Activated T-helper 2 cell treated with anti-CD3 and anti-CD28 coated beads, Interferon-gamma antibody, Interleukin-2, Interleukin-4, amounts not matched to agents 10 μg/mL and 5 μg/mL and 100 μg/mL, durations not matched to agents 14 hours and 24 hours and 36 hours (primary cell): Measurements from ENCODE around the gene COBLL1. TPM values are rescaled to one million over a fixed set of nuclear protein-coding genes. Genes with fewer than 3 reads are reported as not detected.

Experiments used
- DNase-seq: peaks from one replicate; pipeline ENCODE4 v3.0.0; 2021; ENCODE audit warnings: low spot score
- H3K27ac Mint-ChIP-seq: one replicate; pipeline ENCODE4 v1.8.0; 2021; ENCODE audit warnings: mixed read lengths
- H3K27me3 Mint-ChIP-seq: one replicate; pipeline ENCODE4 v1.8.0; 2021; ENCODE audit warnings: low read depth, mixed read lengths
- H3K36me3 Mint-ChIP-seq: one replicate; pipeline ENCODE4 v1.8.0; 2021; ENCODE audit warnings: low read depth, mixed read lengths
- H3K4me1 Mint-ChIP-seq: one replicate; pipeline ENCODE4 v1.8.0; 2021; ENCODE audit warnings: low read depth, mixed read lengths
- H3K4me3 Mint-ChIP-seq: one replicate; pipeline ENCODE4 v1.8.0; 2021; ENCODE audit warnings: low read depth, mild to moderate bottlenecking, moderate library complexity, mixed read lengths
- H3K9me3 Mint-ChIP-seq: one replicate; pipeline ENCODE4 v1.8.0; 2021; ENCODE audit warnings: mixed read lengths
- intact Hi-C: fragments of 100-400 bp; cut with micrococcal nuclease; formaldehyde crosslinking; loops from one replicate; pipeline ENCODE4 v1.15.1; 2023
- total RNA-seq: library from RNA; stranded (reverse); gene quantifications from 2 replicates; pipeline ENCODE4 v1.2.3, GENCODE V29; 2022

COBLL1 gene
- total RNA-seq, 1 donor from 2014 or later = 0.14 TPM

- no peak overlapping the region for H3K4me3 Mint-ChIP-seq
- H3K27ac Mint-ChIP-seq = no peak overlapping the region
- no peaks in the 10 kb centered on the region for H3K9me3 Mint-ChIP-seq
- no peak for DNase-seq
- no peaks in the 10 kb centered on the region for H3K4me1 Mint-ChIP-seq
- intact Hi-C loops = no loop called here
- H3K27me3 Mint-ChIP-seq = no peaks in the 10 kb centered on the region
- no peaks in the 10 kb centered on the region for H3K36me3 Mint-ChIP-seq
Measured at GRCh38 chr2:164824872-164825271, 16.8 kb downstream of the COBLL1 start.

- H3K36me3 Mint-ChIP-seq = no peaks in the 10 kb centered on the region
- H3K4me3 Mint-ChIP-seq = no peak overlapping the region
- H3K27me3 Mint-ChIP-seq = no peaks in the 10 kb centered on the region
- intact Hi-C loops = no loop called here
- no peak overlapping the region for H3K27ac Mint-ChIP-seq
- DNase-seq = no peak
- no peaks in the 10 kb centered on the region for H3K4me1 Mint-ChIP-seq
- no peaks in the 10 kb centered on the region for H3K9me3 Mint-ChIP-seq
Measured at GRCh38 chr2:164823126-164823525, 18.5 kb downstream of the COBLL1 start.

GRCh38 chr2:164821338-164821737 is 20.3 kb downstream of the COBLL1 start:
- DNase-seq = no peak
- intact Hi-C loops = no loop called here
- Mint-ChIP-seq H3K4me3 (no peak overlapping the region), H3K27ac (no peak overlapping the region), H3K36me3 (no peaks in the 10 kb centered on the region), H3K9me3 (no peaks in the 10 kb centered on the region), H3K27me3 (no peaks in the 10 kb centered on the region), H3K4me1 (no peaks in the 10 kb centered on the region)

- Mint-ChIP-seq H3K27ac (no peak overlapping the region), H3K4me1 (no peaks in the 10 kb centered on the region), H3K36me3 (no peaks in the 10 kb centered on the region), H3K4me3 (no peak overlapping the region), H3K27me3 (no peaks in the 10 kb centered on the region), H3K9me3 (no peaks in the 10 kb centered on the region)
- intact Hi-C loops = no loop called here
- no peak for DNase-seq
Measured at GRCh38 chr2:164818149-164819136, 23.2 kb downstream of the COBLL1 start.

- no peaks in the 10 kb centered on the region for H3K36me3 Mint-ChIP-seq
- intact Hi-C loops = no loop called here
- H3K9me3 Mint-ChIP-seq = no peaks in the 10 kb centered on the region
- H3K27me3 Mint-ChIP-seq = no peaks in the 10 kb centered on the region
- H3K27ac Mint-ChIP-seq = no peak overlapping the region
- no peaks in the 10 kb centered on the region for H3K4me1 Mint-ChIP-seq
- H3K4me3 Mint-ChIP-seq = no peak overlapping the region
- no peak for DNase-seq
Measured at GRCh38 chr2:164816900-164817299, 24.7 kb downstream of the COBLL1 start.

- no peak for DNase-seq
- H3K27ac Mint-ChIP-seq = no peak overlapping the region
- no peak overlapping the region for H3K4me3 Mint-ChIP-seq
- H3K4me1 Mint-ChIP-seq = no peaks in the 10 kb centered on the region
- H3K9me3 Mint-ChIP-seq = no peaks in the 10 kb centered on the region
- intact Hi-C loops = no loop called here
- no peaks in the 10 kb centered on the region for H3K36me3 Mint-ChIP-seq
- no peaks in the 10 kb centered on the region for H3K27me3 Mint-ChIP-seq
Measured at GRCh38 chr2:164816046-164816445, 25.6 kb downstream of the COBLL1 start.

- no peaks in the 10 kb centered on the region for H3K36me3 Mint-ChIP-seq
- H3K27ac Mint-ChIP-seq = no peak overlapping the region
- no peak for DNase-seq
- H3K4me1 Mint-ChIP-seq = no peaks in the 10 kb centered on the region
- H3K4me3 Mint-ChIP-seq = no peak overlapping the region
- H3K27me3 Mint-ChIP-seq = no peaks in the 10 kb centered on the region
- intact Hi-C loops = no loop called here
- no peaks in the 10 kb centered on the region for H3K9me3 Mint-ChIP-seq
Measured at GRCh38 chr2:164815071-164815793, 26.4 kb downstream of the COBLL1 start.

- Mint-ChIP-seq H3K9me3 (no peaks in the 10 kb centered on the region), H3K4me3 (no peak overlapping the region), H3K36me3 (no peaks in the 10 kb centered on the region), H3K27ac (no peak overlapping the region), H3K4me1 (no peaks in the 10 kb centered on the region), H3K27me3 (no peaks in the 10 kb centered on the region)
- DNase-seq = no peak
- intact Hi-C loops = no loop called here
Measured at GRCh38 chr2:164813535-164813934, 28.1 kb downstream of the COBLL1 start.

GRCh38 chr2:164812378-164812777 is 29.2 kb downstream of the COBLL1 start:
- no peaks in the 10 kb centered on the region for H3K36me3 Mint-ChIP-seq
- no peaks in the 10 kb centered on the region for H3K9me3 Mint-ChIP-seq
- intact Hi-C loops = no loop called here
- no peaks in the 10 kb centered on the region for H3K27me3 Mint-ChIP-seq
- H3K27ac Mint-ChIP-seq = no peak overlapping the region
- DNase-seq = no peak
- no peak overlapping the region for H3K4me3 Mint-ChIP-seq
- no peaks in the 10 kb centered on the region for H3K4me1 Mint-ChIP-seq

- no peak for DNase-seq
- H3K9me3 Mint-ChIP-seq = no peaks in the 10 kb centered on the region
- H3K27me3 Mint-ChIP-seq = no peaks in the 10 kb centered on the region
- H3K36me3 Mint-ChIP-seq = no peaks in the 10 kb centered on the region
- intact Hi-C loops = no loop called here
- no peak overlapping the region for H3K4me3 Mint-ChIP-seq
- no peaks in the 10 kb centered on the region for H3K4me1 Mint-ChIP-seq
- no peak overlapping the region for H3K27ac Mint-ChIP-seq
Measured at GRCh38 chr2:164811819-164812218, 29.8 kb downstream of the COBLL1 start.

- H3K27ac Mint-ChIP-seq = no peak overlapping the region
- H3K27me3 Mint-ChIP-seq = no peaks in the 10 kb centered on the region
Measured at GRCh38 chr2:164810843-164811242, 30.8 kb downstream of the COBLL1 start.

GRCh38 chr2:164808776-164809175 is 32.8 kb downstream of the COBLL1 start:
- Mint-ChIP-seq H3K27ac (no peak overlapping the region), H3K36me3 (no peaks in the 10 kb centered on the region), H3K9me3 (no peaks in the 10 kb centered on the region), H3K27me3 (no peaks in the 10 kb centered on the region), H3K4me3 (no peak overlapping the region), H3K4me1 (no peaks in the 10 kb centered on the region)
- intact Hi-C loops = no loop called here
- no peak for DNase-seq

More at GRCh38 chr2:164810843-164811242, 30.8 kb downstream of the COBLL1 start:
- DNase-seq = no peak
- no peaks in the 10 kb centered on the region for H3K36me3 Mint-ChIP-seq
- no peak overlapping the region for H3K4me3 Mint-ChIP-seq
- intact Hi-C loops = no loop called here
- H3K4me1 Mint-ChIP-seq = no peaks in the 10 kb centered on the region
- no peaks in the 10 kb centered on the region for H3K9me3 Mint-ChIP-seq
